GM12878 (cell line): Measurements from ENCODE around the gene PLA2G2C. TPM values are rescaled to one million over a fixed set of nuclear protein-coding genes. Genes with fewer than 3 reads are reported as not detected.

Experiments used
- ATAC-seq: fragments of 200-7000 bp; cut with Tn5 transposase; 3 replicates; pipeline ENCODE4 v1.9.1; 2020; ENCODE audit warnings: mild to moderate bottlenecking, moderate library complexity
- BruUV-seq: library from RNA; stranded (reverse); fragments of 400-500 nt; replicated peaks from 2 replicates; lab custom pipeline; 2021; lab: Mats Ljungman, UMichigan
- CTCF ChIA-PET: fragments of 300-600 bp; sonication (Branson Sonifier 250); formaldehyde crosslinking; extraction: SDS; loops from one replicate; lab custom pipeline; 2021; ENCODE audit warnings: inconsistent platforms; lab: Yijun Ruan, JAX
- POLR2A ChIA-PET: fragments of 350-600 bp; formaldehyde crosslinking; extraction: SDS; loops from one replicate; lab custom pipeline; 2021; ENCODE audit warnings: inconsistent platforms; lab: Charles Lee
- RAD21 ChIA-PET: fragments of 300-600 bp; sonication (Branson Sonifier 250); formaldehyde crosslinking; loops from one replicate; lab custom pipeline; 2023; ENCODE audit warnings: antibody characterized with exemption; ENCODE audit not compliant: unreplicated experiment; lab: Charles Lee
- SMC1A ChIA-PET: fragments of 300-600 bp; sonication (Branson Sonifier 250); formaldehyde crosslinking; loops from one replicate; lab custom pipeline; 2023; ENCODE audit not compliant: unreplicated experiment, uncharacterized antibody; lab: Charles Lee
- DNase-seq: peaks from one replicate; pipeline ENCODE4 v3.0.0-alpha.2; 2011; ENCODE audit warnings: low read depth, low spot score
- FAIRE-seq: peaks from 3 replicates; lab custom pipeline; 2011; peaks lifted over from hg19 to GRCh38; lab: Jason Lieb, UNC
- H2AFZ ChIP-seq: 2 replicates; pipeline ENCODE4 v1.6.0; 2011; ENCODE audit warnings: low read depth, low read length, control low read depth; ENCODE audit not compliant: control insufficient read depth
- H3K27ac ChIP-seq: 2 replicates; pipeline ENCODE4 v1.5.1; 2011; ENCODE audit warnings: control low read depth; ENCODE audit not compliant: control insufficient read depth, insufficient read depth
- H3K27me3 ChIP-seq, 2 experiments: replicated peaks in 1 of 2; 2 replicates each; pipeline versions ENCODE4 v1.6.0 to v1.6.1; 2011; ENCODE audit warnings: low read length in 1 of 2; ENCODE audit not compliant: control insufficient read depth in 2 of 2, insufficient read depth in 2 of 2
- H3K36me3 ChIP-seq, 2 experiments: 2 replicates each; pipeline ENCODE4 v1.5.1; 2011; ENCODE audit warnings: low read length in 1 of 2; ENCODE audit not compliant: control insufficient read depth in 2 of 2, insufficient read depth in 2 of 2
- H3K4me1 ChIP-seq: 2 replicates; pipeline ENCODE4 v1.6.1; 2011; ENCODE audit warnings: mild to moderate bottlenecking, low read length, moderate library complexity, mixed read lengths; ENCODE audit not compliant: control insufficient read depth, insufficient read depth
- H3K4me2 ChIP-seq: 2 replicates; pipeline ENCODE4 v1.6.0; 2011; ENCODE audit warnings: control low read depth; ENCODE audit not compliant: control insufficient read depth, insufficient read depth
- H3K4me3 ChIP-seq: fragments of 200-600 bp; sonication (generic); 2 replicates; pipeline ENCODE4 v1.5.1; 2016
- H3K79me2 ChIP-seq: 2 replicates; pipeline ENCODE4 v1.6.0; 2011; ENCODE audit warnings: low read length; ENCODE audit not compliant: control insufficient read depth, insufficient read depth
- H3K9ac ChIP-seq: 2 replicates; pipeline ENCODE4 v1.8.0; 2011; ENCODE audit warnings: low read length, control low read depth, mixed read lengths; ENCODE audit not compliant: control insufficient read depth, insufficient read depth
- H3K9me3 ChIP-seq: replicated peaks from 3 replicates; pipeline ENCODE4 v1.5.1; 2011; ENCODE audit warnings: mild to moderate bottlenecking, low read length; ENCODE audit not compliant: control insufficient read depth, insufficient read depth
- H4K20me1 ChIP-seq: 2 replicates; pipeline ENCODE4 v1.6.0; 2011; ENCODE audit not compliant: control insufficient read depth, insufficient read depth
- ATF7 ChIP-seq: fragments of 450-650 bp; IDR thresholded peaks from 2 replicates; pipeline ENCODE4 v1.6.1; 2016; ENCODE audit warnings: low read depth, mild to moderate bottlenecking
- FOXK2 ChIP-seq: fragments of 450-650 bp; IDR thresholded peaks from 2 replicates; pipeline ENCODE4 v1.6.1; 2017; ENCODE audit warnings: mild to moderate bottlenecking, moderate library complexity
- HDAC6 ChIP-seq: fragments of 200-600 bp; sonication (generic); IDR thresholded peaks from one replicate; pipeline ENCODE4 v1.8.0; 2017; ENCODE audit warnings: antibody characterized with exemption; ENCODE audit not compliant: unreplicated experiment
- NFYA ChIP-seq: IDR thresholded peaks from 2 replicates; pipeline ENCODE4 v1.6.1; 2011; ENCODE audit warnings: low read depth, mild to moderate bottlenecking, low read length, improper control_type of control experiment, borderline replicate concordance
- PAX5 ChIP-seq: IDR thresholded peaks from 2 replicates; pipeline ENCODE4 v1.6.1; 2011; ENCODE audit warnings: low read depth, low read length, borderline replicate concordance
- RB1 ChIP-seq: fragments of 450-650 bp; formaldehyde crosslinking; IDR thresholded peaks from 2 replicates; pipeline ENCODE4 v1.6.1; 2017; ENCODE audit warnings: mild to moderate bottlenecking, borderline replicate concordance
- RBBP5 ChIP-seq: fragments of 200-600 bp; sonication (generic); conservative IDR thresholded peaks from 2 replicates; pipeline ENCODE4 v1.6.1; 2016
- RFX5 ChIP-seq: IDR thresholded peaks from 2 replicates; pipeline ENCODE4 v1.6.1; 2011; ENCODE audit warnings: low read depth, low read length, improper control_type of control experiment
- SMAD1 ChIP-seq: fragments of 450-650 bp; IDR thresholded peaks from 2 replicates; pipeline ENCODE4 v1.6.1; 2018; ENCODE audit warnings: mild to moderate bottlenecking, low read depth; ENCODE audit not compliant: partially characterized antibody
- TCF7 ChIP-seq: IDR thresholded peaks from 2 replicates; pipeline ENCODE4 v1.6.1; 2014; ENCODE audit warnings: antibody characterized with exemption, borderline replicate concordance
- ZNF622 ChIP-seq: fragments of 450-650 bp; IDR thresholded peaks from 2 replicates; pipeline ENCODE4 v1.6.1; 2017; ENCODE audit warnings: mild to moderate bottlenecking, inconsistent platforms
- WGBS: methylation state at CpG from one replicate; pipeline ENCODE4 v1.1.6; 2016; ENCODE audit warnings: low lambda C conversion rate; ENCODE audit not compliant: insufficient replicate concordance, insufficient coverage; ENCODE audit errors: missing lambda C conversion rate; 5-methylcytosine and 5-hydroxymethylcytosine counted together
- in situ Hi-C: fragments of 300-500 bp; cut with MboI; formaldehyde crosslinking; loops from 9 replicates; pipeline ENCODE4 v1.14.3; 2018; ENCODE audit warnings: mixed read lengths
- intact Hi-C: fragments of 100-400 bp; cut with micrococcal nuclease; formaldehyde crosslinking; loops from one replicate; pipeline ENCODE4 v1.14.2; 2022; ENCODE audit not compliant: unreplicated experiment
- polyA plus RNA-seq, 11 experiments: library from polyadenylated mRNA; depleted of rRNA in 4 of 11; unstranded in 6 of 11; stranded (reverse) in 5 of 11; fragments of >200 nt; fragmentation: Nextera tagmentation in 4 of 11; fragmentation: Illumina TruSeq in 1 of 11; extraction: Ambion mirVana in 4 of 11; extraction: Trizol in 1 of 11; gene quantifications; 1 replicate in 1 of 11; 2 replicates in 10 of 11; pipeline versions ENCODE4 v1.2.1 to v1.2.3, GENCODE V29; 2011 to 2016; ENCODE audit warnings: inconsistent platforms in 2 of 11, missing spikeins in 2 of 11, low read depth in 1 of 11
- total RNA-seq, 4 experiments: library from RNA; depleted of rRNA in 3 of 4; stranded (reverse); fragments of >200 nt in 3 of 4; fragmentation: Illumina TruSeq in 1 of 4; extraction: Trizol in 1 of 4; gene quantifications; 2 replicates each; pipeline versions ENCODE4 v1.2.1 to v1.2.3, GENCODE V29; 2013 to 2021
- TF ChIP-seq, protein P1 (sequence below): fragments of 450-650 bp; IDR thresholded peaks from 2 replicates; pipeline ENCODE4 v1.6.1; 2017; ENCODE audit warnings: low read depth, mild to moderate bottlenecking, moderate library complexity
- TF ChIP-seq, protein P2 (sequence below), 3 experiments: IDR thresholded peaks in 2 of 3; conservative IDR thresholded peaks in 1 of 3; 2 replicates each; pipeline ENCODE4 v1.5.1; 2011; ENCODE audit warnings: low read depth in 3 of 3, low read length in 3 of 3, mild to moderate bottlenecking in 3 of 3, control low read depth in 2 of 3, moderate library complexity in 2 of 3, inconsistent platforms in 1 of 3, mixed read lengths in 1 of 3; ENCODE audit not compliant: control insufficient read depth in 2 of 3, insufficient read depth in 1 of 3; ENCODE audit errors: extremely low read depth in 1 of 3
- TF ChIP-seq, protein P3 (sequence below): IDR thresholded peaks from 2 replicates; pipeline ENCODE4 v1.6.1; 2012; ENCODE audit warnings: low read depth, low read length, improper control_type of control experiment
- TF ChIP-seq, protein P4 (sequence below): fragments of 450-650 bp; IDR thresholded peaks from 2 replicates; pipeline ENCODE4 v1.6.1; 2017; ENCODE audit warnings: mild to moderate bottlenecking, low read depth, inconsistent platforms; ENCODE audit not compliant: poor library complexity, severe bottlenecking
- TF ChIP-seq, protein P5 (sequence below): IDR thresholded peaks from 2 replicates; pipeline ENCODE4 v1.6.1; 2011; ENCODE audit warnings: mild to moderate bottlenecking, low read depth, low read length, moderate library complexity; ENCODE audit not compliant: insufficient replicate concordance

The PLA2G2C gene
- total and polyA plus RNA-seq, 10 of the 15 experiments (the other 5 are each of a cell fraction or from before 2014, with no cell fraction given), result 0.05 TPM; not detected in 9

DNA sequence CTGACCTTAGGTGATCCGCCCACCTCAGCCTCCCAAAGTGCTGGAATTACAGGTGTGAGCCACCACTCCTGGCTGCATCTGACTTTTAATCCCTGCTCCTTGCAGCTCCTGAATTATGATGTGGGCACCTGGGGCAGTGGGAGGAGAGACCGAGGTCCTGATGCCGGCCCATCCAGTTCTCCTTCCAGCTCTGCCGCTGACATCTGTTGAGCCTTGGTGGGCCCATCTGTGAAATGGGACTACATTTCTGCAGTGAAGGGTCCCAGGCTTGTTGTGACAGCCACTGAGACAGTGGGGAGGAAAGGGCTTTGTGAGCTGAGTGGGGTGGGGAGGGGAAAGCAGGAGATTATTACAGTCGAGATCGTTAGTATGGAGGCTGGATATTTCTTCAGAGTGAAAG lies 35.3 kb downstream of the PLA2G2C start (continued):
- TF ChIP-seq, protein P1, sequence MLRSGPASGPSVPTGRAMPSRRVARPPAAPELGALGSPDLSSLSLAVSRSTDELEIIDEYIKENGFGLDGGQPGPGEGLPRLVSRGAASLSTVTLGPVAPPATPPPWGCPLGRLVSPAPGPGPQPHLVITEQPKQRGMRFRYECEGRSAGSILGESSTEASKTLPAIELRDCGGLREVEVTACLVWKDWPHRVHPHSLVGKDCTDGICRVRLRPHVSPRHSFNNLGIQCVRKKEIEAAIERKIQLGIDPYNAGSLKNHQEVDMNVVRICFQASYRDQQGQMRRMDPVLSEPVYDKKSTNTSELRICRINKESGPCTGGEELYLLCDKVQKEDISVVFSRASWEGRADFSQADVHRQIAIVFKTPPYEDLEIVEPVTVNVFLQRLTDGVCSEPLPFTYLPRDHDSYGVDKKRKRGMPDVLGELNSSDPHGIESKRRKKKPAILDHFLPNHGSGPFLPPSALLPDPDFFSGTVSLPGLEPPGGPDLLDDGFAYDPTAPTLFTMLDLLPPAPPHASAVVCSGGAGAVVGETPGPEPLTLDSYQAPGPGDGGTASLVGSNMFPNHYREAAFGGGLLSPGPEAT, result no peak
- TF ChIP-seq, protein P2, sequence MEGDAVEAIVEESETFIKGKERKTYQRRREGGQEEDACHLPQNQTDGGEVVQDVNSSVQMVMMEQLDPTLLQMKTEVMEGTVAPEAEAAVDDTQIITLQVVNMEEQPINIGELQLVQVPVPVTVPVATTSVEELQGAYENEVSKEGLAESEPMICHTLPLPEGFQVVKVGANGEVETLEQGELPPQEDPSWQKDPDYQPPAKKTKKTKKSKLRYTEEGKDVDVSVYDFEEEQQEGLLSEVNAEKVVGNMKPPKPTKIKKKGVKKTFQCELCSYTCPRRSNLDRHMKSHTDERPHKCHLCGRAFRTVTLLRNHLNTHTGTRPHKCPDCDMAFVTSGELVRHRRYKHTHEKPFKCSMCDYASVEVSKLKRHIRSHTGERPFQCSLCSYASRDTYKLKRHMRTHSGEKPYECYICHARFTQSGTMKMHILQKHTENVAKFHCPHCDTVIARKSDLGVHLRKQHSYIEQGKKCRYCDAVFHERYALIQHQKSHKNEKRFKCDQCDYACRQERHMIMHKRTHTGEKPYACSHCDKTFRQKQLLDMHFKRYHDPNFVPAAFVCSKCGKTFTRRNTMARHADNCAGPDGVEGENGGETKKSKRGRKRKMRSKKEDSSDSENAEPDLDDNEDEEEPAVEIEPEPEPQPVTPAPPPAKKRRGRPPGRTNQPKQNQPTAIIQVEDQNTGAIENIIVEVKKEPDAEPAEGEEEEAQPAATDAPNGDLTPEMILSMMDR (IDR thresholded peaks at IDR 0.05 in 2 of 3, conservative IDR thresholded peaks at IDR 0.05 in 1 of 3; ENCODE audit: control insufficient read depth in 2 of 3, extremely low read depth in 1 of 3, insufficient read depth in 1 of 3, low read depth in 3 of 3, low read length in 3 of 3), result no peak
- TF ChIP-seq SMAD1, result no peak

DNA sequence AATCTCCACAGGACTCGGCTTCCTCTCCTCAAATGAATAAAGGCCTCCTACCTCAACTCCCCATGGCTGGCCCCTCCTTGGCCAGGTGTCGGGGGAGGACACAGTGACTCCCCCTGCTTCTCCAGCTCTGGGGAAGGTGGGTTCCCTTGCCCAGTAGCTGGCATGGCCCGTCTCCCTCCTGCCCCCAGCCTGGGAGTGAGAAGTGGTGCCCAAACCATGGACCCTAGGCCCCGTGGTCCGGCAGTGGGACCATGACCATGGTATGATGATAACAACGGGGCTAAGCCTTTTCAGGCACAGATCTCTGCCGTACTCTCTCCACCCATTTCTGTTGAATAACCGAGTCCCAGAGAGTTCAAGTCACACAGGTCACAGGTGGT lies 36.0 kb downstream of the PLA2G2C start:
- H3K4me2 ChIP-seq, result no peak overlapping the region
- DNase-seq (no peak), ATAC-seq (no peak), FAIRE-seq (no peak)
- CTCF ChIA-PET, result interaction anchor here (0.7 to 10.8 kb wide), 5 partner anchors 34 to 260 kb away, joined by 3 to 181 read pairs (median 6); no protein-coding TSS in a partner anchor
- no peaks in the 10 kb centered on the region for H4K20me1 ChIP-seq
- 41% methylated on average over 8 of the region's 8 CpGs for WGBS
- H3K4me3 ChIP-seq, result no peak overlapping the region
- SMC1A ChIA-PET, result interaction anchor here (0.7 to 6.0 kb wide), 6 partner anchors 9 to 231 kb away, joined by 3 to 41 read pairs (median 10); no protein-coding TSS in a partner anchor
- no peaks in the 10 kb centered on the region for H3K36me3 ChIP-seq
- RAD21 ChIA-PET, result interaction anchor here (0.7 to 4.2 kb wide), 5 partner anchors 25 to 233 kb away, joined by 3 to 91 read pairs (median 5); no protein-coding TSS in a partner anchor
- intact Hi-C loops, result loop anchor here (5.0 kb wide), 1 partner anchor 47 kb away; no protein-coding TSS in a partner anchor
- no peak overlapping the region for H3K27ac ChIP-seq
- POLR2A ChIA-PET, result no interaction called here
- no peak overlapping the region for H3K9ac ChIP-seq
- no peaks in the 10 kb centered on the region for H3K79me2 ChIP-seq
- in situ Hi-C loops, result loop anchor here (5.0 kb wide), 1 partner anchor 233 kb away; no protein-coding TSS in a partner anchor
- no peaks in the 10 kb centered on the region for H3K27me3 ChIP-seq
- no peaks in the 10 kb centered on the region for H3K9me3 ChIP-seq
- no peak overlapping the region for H2AFZ ChIP-seq
- BruUV-seq, result no TSS peak
- peaks cover 9% of the 10 kb centered on the region for H3K4me1 ChIP-seq
- TF ChIP-seq TCF7 (no peak), ZNF622 (no peak), RFX5 (no peak), RBBP5 (no peak), NFYA (no peak), HDAC6 (no peak), ATF7 (no peak), RB1 (no peak), FOXK2 (no peak), PAX5 (no peak)
- TF ChIP-seq, protein P3, sequence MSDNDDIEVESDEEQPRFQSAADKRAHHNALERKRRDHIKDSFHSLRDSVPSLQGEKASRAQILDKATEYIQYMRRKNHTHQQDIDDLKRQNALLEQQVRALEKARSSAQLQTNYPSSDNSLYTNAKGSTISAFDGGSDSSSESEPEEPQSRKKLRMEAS, result no peak
- TF ChIP-seq, protein P4, sequence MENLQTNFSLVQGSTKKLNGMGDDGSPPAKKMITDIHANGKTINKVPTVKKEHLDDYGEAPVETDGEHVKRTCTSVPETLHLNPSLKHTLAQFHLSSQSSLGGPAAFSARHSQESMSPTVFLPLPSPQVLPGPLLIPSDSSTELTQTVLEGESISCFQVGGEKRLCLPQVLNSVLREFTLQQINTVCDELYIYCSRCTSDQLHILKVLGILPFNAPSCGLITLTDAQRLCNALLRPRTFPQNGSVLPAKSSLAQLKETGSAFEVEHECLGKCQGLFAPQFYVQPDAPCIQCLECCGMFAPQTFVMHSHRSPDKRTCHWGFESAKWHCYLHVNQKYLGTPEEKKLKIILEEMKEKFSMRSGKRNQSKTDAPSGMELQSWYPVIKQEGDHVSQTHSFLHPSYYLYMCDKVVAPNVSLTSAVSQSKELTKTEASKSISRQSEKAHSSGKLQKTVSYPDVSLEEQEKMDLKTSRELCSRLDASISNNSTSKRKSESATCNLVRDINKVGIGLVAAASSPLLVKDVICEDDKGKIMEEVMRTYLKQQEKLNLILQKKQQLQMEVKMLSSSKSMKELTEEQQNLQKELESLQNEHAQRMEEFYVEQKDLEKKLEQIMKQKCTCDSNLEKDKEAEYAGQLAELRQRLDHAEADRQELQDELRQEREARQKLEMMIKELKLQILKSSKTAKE, result no peak
- TF ChIP-seq, protein P5, sequence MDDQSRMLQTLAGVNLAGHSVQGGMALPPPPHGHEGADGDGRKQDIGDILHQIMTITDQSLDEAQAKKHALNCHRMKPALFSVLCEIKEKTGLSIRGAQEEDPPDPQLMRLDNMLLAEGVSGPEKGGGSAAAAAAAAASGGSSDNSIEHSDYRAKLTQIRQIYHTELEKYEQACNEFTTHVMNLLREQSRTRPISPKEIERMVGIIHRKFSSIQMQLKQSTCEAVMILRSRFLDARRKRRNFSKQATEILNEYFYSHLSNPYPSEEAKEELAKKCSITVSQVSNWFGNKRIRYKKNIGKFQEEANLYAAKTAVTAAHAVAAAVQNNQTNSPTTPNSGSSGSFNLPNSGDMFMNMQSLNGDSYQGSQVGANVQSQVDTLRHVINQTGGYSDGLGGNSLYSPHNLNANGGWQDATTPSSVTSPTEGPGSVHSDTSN, result no peak
